Hepatocyte (in vitro differentiated cells): ENCODE results near the gene TSPAN9. TPM values are rescaled to one million over a fixed set of nuclear protein-coding genes. Genes with fewer than 3 reads are reported as not detected.

ENCODE experiments used
- DNase-seq: peaks from one replicate; pipeline ENCODE4 v3.0.0-alpha.2; 2016; ENCODE audit warnings: low spot score
- H2AFZ ChIP-seq: fragments of 200-600 bp; sonication (generic); 2 replicates; pipeline ENCODE4 v1.6.0; 2016; ENCODE audit warnings: antibody characterized with exemption, mild to moderate bottlenecking
- H3K27ac ChIP-seq: fragments of 200-600 bp; sonication (generic); 2 replicates; pipeline ENCODE4 v1.5.1; 2016; ENCODE audit warnings: mild to moderate bottlenecking
- H3K27me3 ChIP-seq: fragments of 200-600 bp; sonication (generic); 2 replicates; pipeline ENCODE4 v1.6.1; 2016
- H3K36me3 ChIP-seq: fragments of 200-600 bp; sonication (generic); replicated peaks from 2 replicates; pipeline ENCODE4 v1.5.1; 2016; ENCODE audit warnings: low read depth; ENCODE audit not compliant: insufficient read depth
- H3K4me1 ChIP-seq: fragments of 200-600 bp; sonication (generic); 2 replicates; pipeline ENCODE4 v1.5.1; 2016; ENCODE audit warnings: mild to moderate bottlenecking, moderate library complexity; ENCODE audit not compliant: insufficient read depth
- H3K4me2 ChIP-seq: fragments of 200-600 bp; sonication (generic); 2 replicates; pipeline ENCODE4 v1.6.0; 2016
- H3K4me3 ChIP-seq: fragments of 200-600 bp; sonication (generic); 2 replicates; pipeline ENCODE4 v1.5.1; 2016; ENCODE audit warnings: mild to moderate bottlenecking
- H3K79me2 ChIP-seq: fragments of 200-600 bp; sonication (generic); 2 replicates; pipeline ENCODE4 v1.6.0; 2017; ENCODE audit warnings: mild to moderate bottlenecking
- H3K9me2 ChIP-seq: fragments of 200-600 bp; sonication (generic); replicated peaks from 2 replicates; pipeline ENCODE4 v1.6.0; 2017; ENCODE audit warnings: mild to moderate bottlenecking; ENCODE audit not compliant: insufficient read depth
- H3K9me3 ChIP-seq: fragments of 200-600 bp; sonication (generic); 2 replicates; pipeline ENCODE4 v1.5.1; 2016; ENCODE audit warnings: low read depth, mild to moderate bottlenecking
- H4K20me1 ChIP-seq: fragments of 200-600 bp; sonication (generic); 2 replicates; pipeline ENCODE4 v1.6.0; 2016; ENCODE audit warnings: mild to moderate bottlenecking; ENCODE audit not compliant: insufficient read depth, poor library complexity, severe bottlenecking
- CTCF ChIP-seq: fragments of 200-600 bp; sonication (generic); IDR thresholded peaks from 2 replicates; pipeline ENCODE4 v1.5.1; 2016; ENCODE audit warnings: antibody characterized with exemption, mild to moderate bottlenecking; ENCODE audit not compliant: poor library complexity
- EZH2 ChIP-seq: fragments of 200-600 bp; sonication (generic); IDR thresholded peaks from 2 replicates; pipeline ENCODE4 v1.6.1; 2016; ENCODE audit warnings: antibody characterized with exemption, mild to moderate bottlenecking, borderline replicate concordance
- EZH2phosphoT487 ChIP-seq: fragments of 200-600 bp; sonication (generic); IDR thresholded peaks from one replicate; pipeline ENCODE4 v1.6.1; 2018; ENCODE audit warnings: antibody characterized with exemption, mild to moderate bottlenecking, low read depth, moderate library complexity; ENCODE audit not compliant: unreplicated experiment, severe bottlenecking
- WGBS: methylation state at CpG from one replicate; pipeline ENCODE4 v1.1.6; 2016; ENCODE audit warnings: low lambda C conversion rate; ENCODE audit errors: missing lambda C conversion rate; 5-methylcytosine and 5-hydroxymethylcytosine counted together
- polyA plus RNA-seq: library from polyadenylated mRNA; unstranded; fragments of >200 nt; fragmentation: Nextera tagmentation; extraction: Ambion mirVana; gene quantifications from 2 replicates; pipeline ENCODE4 v1.2.1, GENCODE V29; 2016
- total RNA-seq: library from RNA; depleted of rRNA; stranded (reverse); fragments of >200 nt; gene quantifications from 2 replicates; pipeline ENCODE4 v1.2.3, GENCODE V29; 2014

The TSPAN9 gene
- total and polyA plus RNA-seq, 2 experiments from 2014 or later = 16.6 to 38.6 TPM

- Histone ChIP-seq H3K4me3 (no peak overlapping the region), H3K27ac (no peak overlapping the region), H2AFZ (no peak overlapping the region), H3K36me3 (no peaks in the 10 kb centered on the region), H3K9me3 (no peaks in the 10 kb centered on the region), H3K4me2 (no peak overlapping the region), H3K9me2 (no peaks in the 10 kb centered on the region), H3K4me1 (peaks cover 5% of the 10 kb centered on the region), H3K27me3 (no peaks in the 10 kb centered on the region), H3K79me2 (no peaks in the 10 kb centered on the region), H4K20me1 (no peaks in the 10 kb centered on the region)
- no peak for DNase-seq
- 84% methylated on average over 7 of the region's 7 CpGs for WGBS
- TF ChIP-seq CTCF = no peak
- no peak for TF ChIP-seq EZH2
- TF ChIP-seq EZH2phosphoT487 = no peak
Measured at GRCh38 chr12:3253682-3254275, 176.6 kb downstream of the TSPAN9 start.

GRCh38 chr12:3255057-3255456 lies 177.9 kb downstream of the TSPAN9 start:
- H3K27ac ChIP-seq = no peak overlapping the region
- no peaks in the 10 kb centered on the region for H3K9me2 ChIP-seq
- peaks cover 5% of the 10 kb centered on the region for H3K4me1 ChIP-seq
- no peaks in the 10 kb centered on the region for H3K36me3 ChIP-seq
- DNase-seq = no peak
- no peak overlapping the region for H3K4me3 ChIP-seq
- no peaks in the 10 kb centered on the region for H3K79me2 ChIP-seq
- H3K4me2 ChIP-seq = no peak overlapping the region
- H2AFZ ChIP-seq = no peak overlapping the region
- no peaks in the 10 kb centered on the region for H3K9me3 ChIP-seq
- H4K20me1 ChIP-seq = no peaks in the 10 kb centered on the region
- H3K27me3 ChIP-seq = no peaks in the 10 kb centered on the region
- TF ChIP-seq EZH2phosphoT487 (no peak), EZH2 (no peak), CTCF (no peak)
- 95% methylated on average over 12 of the region's 12 CpGs for WGBS

GRCh38 chr12:3256103-3256631 lies 179.0 kb downstream of the TSPAN9 start:
- Histone ChIP-seq H3K9me2 (no peaks in the 10 kb centered on the region), H3K27ac (no peak overlapping the region), H2AFZ (no peak overlapping the region), H3K4me2 (no peak overlapping the region), H3K4me3 (no peak overlapping the region), H3K27me3 (no peaks in the 10 kb centered on the region), H3K36me3 (no peaks in the 10 kb centered on the region), H3K4me1 (peaks cover 5% of the 10 kb centered on the region), H4K20me1 (no peaks in the 10 kb centered on the region), H3K79me2 (no peaks in the 10 kb centered on the region), H3K9me3 (no peaks in the 10 kb centered on the region)
- TF ChIP-seq EZH2 = no peak
- no peak for TF ChIP-seq CTCF
- no peak for TF ChIP-seq EZH2phosphoT487
- DNase-seq = no peak
- WGBS = 94% methylated on average over 26 of the region's 26 CpGs
